HG03520 (cell line): ENCODE data around the gene ALPP.

Experiments used
- ATAC-seq: cut with Tn5 transposase; IDR thresholded peaks from one replicate; pipeline ENCODE4 v1.9.1; 2021; ENCODE audit warnings: mild to moderate bottlenecking, moderate library complexity; ENCODE audit not compliant: unreplicated experiment

ALPP gene

DNA sequence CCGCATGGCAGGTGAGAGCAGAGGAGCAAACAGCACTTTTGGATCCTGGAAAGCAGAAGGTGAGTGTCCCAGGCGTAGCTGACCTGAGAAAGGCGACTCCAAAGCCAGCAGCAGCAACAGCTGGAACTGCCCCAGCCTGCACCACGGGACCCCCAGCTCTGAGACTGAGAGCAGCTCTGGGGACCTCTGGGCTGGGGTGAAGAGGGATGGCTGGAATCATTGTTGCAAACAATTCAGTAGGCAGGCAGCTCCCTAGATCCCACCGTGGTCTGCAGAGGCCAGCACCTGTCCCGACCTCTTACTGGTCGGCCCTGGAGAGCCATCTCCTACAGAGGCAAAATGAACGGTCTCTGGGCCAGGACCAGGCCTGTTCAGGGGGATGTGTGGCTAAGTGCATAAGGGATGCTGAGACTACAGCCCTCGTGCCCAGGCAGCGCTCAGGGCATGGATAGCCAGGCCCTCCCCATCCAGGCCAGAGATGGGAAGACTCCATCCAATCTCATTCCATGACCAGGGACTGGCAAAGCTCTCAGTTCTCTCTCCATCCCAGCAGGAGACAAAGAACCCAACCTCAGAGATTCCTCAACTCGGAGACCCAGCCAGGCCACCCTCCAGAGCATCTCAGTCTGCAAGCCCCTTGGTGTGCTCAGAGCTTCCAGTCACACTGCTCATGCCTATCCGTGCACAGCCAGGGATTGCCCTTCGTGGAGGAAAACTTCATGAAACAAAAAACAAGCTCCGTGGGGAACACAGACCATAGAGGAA is 38.2 kb upstream of the ALPP start:
- no peak for ATAC-seq

DNA sequence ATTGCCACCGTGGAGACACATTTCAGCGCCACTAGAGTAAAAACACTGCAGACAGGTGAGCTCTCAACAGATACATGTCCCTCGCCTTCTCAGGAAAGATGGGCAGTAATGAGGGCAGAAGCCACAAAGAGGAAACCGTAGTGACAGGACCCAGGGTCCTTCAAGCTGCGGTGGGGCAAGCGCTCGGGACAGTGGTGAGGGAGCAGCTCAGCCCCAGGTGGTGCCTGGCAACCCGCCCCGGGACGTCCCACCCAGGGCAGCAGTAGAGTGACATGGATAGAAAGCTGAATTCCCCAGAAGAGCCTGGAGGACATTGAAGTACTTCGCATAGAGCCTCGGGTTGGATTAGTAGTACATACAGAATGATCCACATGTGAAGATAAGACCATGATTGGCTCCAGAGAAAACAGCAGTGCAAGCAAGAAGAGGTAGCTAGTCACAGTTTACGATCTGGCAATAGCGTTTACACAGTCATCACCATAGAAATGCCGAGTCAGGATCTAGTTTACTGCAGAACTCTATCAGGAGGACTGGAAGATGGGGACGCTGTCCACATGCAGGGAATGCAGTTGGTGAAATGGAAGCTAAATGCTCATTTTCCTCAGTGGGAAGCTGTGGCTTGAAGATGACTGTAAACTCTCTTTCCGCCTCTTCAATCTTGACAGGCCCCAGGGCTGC is 37.4 kb upstream of the ALPP start:
- ATAC-seq = no peak

DNA sequence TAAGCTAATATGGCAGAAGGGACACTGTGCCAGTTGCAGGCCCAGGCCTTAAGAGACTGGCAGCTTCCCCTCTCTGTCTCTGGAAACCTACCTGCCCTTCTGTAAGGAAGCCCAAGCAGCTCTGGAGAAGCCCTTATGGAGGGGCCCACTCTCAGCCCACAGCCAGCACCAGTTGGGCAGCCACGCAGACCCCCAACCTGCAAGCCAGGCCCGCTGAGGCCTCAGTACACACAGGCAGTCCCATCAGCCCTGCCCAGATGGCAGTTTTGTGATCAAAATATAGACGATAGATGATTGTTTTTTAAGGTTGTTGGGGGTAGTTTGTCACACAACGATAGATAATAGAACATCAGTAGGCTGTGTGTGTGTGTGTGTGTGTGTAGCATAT is 36.8 kb upstream of the ALPP start:
- no peak for ATAC-seq

DNA sequence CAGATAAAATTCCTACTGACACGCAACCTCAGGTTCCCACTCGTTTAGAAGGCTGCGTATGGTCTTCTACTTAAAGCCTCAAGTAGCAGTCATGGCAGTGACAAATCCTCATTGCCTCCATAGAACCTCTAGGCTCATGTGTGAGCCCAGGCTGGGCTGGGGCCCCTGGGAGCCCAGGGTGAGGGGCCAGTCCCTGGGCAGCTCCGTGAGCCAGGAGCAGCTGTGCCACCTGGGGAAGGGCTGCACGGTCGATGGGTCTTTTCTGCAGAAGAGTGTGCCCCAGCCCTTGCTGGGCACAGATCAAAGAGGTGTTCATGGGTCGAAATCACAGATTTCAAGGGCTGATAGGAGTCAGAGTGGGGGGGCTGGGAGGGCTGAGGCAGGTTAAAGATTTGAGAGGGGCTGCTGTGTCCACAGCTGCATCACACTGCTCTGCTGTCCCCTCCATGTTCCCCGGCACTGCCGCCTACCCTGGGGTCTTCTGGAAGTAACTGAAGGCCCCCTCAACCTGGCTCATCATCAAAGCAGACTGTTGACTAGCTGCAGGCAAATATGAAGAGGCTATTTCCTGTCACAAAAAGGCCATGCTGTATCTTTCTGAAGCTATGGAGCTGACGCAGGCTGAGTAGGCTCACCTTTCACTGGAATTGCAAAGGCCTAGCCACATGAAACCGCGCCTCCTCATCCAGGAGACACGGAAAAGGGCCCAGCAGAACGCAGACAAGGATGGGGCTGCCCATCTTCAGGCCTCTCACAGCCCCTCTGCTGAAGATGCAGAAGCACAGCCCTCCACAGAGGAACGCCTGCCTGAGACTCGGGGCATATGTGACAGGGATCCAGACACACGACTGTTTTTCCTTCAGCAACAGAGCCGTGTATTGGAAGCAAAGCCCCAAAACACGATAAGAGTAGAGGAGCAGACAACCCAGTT is 35.7 kb upstream of the ALPP start:
- ATAC-seq = no peak

DNA sequence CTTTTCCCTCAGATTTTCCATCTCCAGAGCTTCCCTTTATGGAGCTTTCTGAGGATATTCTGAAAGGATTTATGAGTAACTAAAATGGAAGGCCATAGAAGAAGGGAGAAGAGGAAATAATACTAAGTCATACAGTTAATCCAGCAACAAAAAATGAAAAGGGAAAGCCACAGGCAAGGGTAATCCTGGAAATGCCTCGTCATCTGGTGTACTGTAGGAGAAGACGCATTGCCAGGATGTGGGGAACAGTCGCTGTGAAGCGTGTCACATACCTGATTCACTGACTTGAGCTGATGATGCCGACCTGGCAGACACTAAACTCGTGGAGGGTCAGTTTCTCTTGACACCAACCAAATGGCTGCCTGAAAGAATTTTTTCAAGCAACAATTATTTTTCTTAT is 34.7 kb upstream of the ALPP start:
- ATAC-seq = no peak

DNA sequence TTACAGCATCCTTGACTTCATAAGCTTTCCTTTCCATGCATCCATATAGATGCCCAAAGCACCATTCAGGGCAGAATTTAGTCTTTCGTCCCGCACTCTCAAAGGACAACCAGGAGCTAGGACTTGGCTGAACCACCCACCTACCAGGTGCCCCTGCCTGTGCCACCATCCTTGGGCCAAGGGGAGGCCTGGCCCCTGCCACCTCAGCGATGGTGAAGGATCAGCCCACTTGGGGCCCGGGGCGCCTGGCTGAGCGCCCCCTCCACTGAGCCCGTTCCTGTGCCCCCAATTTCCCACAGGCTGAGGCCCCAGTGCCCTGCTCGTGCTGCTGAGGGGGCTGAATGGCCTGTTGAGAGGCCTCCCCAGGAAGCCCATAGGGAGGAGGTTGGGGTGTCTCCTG is 33.3 kb upstream of the ALPP start:
- no peak for ATAC-seq

DNA sequence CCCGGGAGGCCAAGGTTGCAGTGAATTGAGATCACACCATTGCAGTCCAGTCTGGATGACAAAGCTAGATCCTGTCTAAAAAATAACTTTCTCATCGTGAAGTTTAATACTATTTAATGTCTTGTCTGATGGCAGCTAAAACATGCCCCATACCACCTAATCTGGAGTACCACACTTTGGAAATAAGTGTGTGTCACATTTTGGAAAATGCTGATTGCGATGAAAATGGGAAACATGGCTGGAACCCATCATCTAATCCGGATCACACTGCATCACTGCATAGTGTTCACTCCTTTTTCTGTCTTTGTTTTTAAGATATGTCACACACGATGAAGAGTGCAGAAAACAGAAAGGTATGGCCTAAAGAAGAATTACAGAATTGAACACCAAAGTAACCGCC is 31.2 kb upstream of the ALPP start:
- no peak for ATAC-seq

DNA sequence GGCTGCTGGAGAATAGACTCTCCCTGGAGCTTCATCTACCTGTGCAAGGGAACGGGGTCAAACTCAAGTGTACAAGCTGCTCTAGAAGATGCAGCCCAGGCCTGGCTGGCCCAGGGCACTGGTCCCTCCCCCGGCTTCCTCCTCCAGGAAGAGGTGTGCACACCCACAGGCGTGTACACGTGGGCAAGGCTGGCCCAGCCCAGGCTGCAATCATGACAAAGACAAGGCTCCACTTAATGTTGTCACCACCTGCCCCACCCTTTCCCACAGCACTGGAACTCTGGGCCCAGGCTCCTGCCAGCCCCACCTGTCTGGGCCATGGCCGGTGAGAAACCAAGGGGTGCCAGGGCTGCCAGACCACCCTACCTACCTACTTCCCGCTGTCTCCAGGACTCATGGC is 29.6 kb upstream of the ALPP start:
- ATAC-seq = no peak

DNA sequence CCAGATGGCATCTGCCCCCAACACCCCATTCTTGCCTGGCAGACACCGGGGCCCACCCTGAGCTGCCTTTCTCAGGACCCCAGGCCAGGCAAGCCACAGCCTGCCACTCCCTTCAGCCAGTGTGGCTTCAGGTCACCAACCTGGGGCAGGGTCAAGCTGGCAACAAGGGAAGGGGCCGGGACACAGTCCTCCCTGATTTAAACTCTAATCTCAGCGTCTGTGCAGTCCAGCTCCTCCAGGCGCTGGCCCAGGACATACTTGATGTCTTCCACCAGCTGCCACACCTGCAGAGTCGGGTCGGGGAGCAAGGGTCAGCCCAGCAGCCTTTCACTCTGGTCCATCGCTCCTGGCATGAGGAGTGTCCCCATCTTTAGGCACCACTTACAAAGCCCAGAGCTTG is 29.0 kb upstream of the ALPP start:
- no peak for ATAC-seq

DNA sequence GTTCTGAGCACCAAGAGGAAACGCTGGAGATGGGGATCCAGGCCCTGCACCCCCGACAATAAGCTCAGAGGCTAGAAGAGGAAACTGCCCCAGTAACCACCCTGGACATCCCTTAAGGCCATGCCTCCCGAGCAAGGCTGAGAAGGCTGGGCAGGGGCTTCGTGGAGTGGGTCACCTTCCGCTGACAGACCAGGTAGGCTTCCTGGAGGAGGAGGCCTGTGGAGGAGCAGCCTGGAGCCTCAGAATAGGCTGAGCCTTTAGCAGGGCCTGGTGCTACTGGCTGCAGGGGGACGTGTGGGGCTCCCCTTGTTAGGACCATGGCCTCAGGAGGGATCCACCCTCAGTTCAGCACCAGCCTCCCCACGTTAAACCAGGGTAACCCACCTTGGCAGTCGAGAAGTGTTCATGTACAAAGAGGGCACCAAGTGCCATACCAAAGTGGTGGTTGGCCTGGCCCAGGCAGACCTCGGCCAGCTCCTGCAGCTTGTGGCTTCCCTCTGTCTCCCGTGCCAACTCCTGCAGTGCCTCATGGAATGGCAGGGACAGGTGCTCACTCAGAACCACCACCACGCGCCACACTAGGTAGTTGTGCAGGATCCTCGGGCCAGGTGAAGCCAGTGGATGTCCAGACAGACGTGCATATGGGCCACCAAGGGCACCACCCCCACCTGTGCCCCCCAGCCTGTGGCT is 28.5 kb upstream of the ALPP start:
- no peak for ATAC-seq

DNA sequence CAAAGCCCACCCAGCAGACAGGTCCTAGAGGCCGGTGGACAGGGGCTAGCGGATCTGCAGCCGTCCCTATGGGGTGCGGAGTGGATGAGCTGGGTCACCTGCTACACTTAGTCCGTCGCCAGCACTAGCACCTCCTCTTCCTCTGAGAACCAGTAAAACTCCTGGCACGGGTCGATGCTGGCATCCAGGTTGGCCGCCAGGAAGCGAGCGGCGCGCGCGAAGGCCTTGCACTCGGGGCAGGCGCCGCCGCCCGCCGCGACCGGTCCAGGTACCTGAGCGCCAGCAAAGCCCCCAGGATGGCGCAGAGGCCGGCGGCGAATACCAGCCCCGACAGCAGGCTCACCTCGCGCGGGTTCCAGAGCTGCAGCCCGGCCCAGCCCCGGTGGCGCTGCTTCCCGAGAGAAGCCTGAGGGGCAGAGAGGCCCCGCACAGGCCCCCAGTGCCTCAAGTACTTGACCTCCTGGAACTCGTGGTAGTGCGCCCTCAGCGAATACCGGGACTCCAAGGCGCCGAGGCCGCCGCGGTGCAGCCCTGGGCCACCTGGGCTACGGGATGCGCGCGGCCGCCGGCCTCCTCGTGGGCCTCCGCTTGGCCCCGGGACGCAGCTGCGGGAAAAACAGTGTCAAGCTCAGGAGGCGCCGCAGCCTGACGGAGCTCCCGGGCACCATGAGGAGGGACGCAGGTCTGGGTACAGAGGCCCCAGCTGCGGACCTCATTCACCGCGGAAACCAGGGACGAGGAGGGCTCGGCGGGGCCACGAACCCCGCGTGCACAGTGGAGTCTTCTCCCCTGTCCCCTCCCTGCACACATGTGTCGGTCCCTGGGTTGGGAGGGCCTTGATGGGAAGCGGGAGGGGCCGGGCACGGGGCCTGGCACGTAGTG is 27.5 kb upstream of the ALPP start:
- ATAC-seq = no peak

DNA sequence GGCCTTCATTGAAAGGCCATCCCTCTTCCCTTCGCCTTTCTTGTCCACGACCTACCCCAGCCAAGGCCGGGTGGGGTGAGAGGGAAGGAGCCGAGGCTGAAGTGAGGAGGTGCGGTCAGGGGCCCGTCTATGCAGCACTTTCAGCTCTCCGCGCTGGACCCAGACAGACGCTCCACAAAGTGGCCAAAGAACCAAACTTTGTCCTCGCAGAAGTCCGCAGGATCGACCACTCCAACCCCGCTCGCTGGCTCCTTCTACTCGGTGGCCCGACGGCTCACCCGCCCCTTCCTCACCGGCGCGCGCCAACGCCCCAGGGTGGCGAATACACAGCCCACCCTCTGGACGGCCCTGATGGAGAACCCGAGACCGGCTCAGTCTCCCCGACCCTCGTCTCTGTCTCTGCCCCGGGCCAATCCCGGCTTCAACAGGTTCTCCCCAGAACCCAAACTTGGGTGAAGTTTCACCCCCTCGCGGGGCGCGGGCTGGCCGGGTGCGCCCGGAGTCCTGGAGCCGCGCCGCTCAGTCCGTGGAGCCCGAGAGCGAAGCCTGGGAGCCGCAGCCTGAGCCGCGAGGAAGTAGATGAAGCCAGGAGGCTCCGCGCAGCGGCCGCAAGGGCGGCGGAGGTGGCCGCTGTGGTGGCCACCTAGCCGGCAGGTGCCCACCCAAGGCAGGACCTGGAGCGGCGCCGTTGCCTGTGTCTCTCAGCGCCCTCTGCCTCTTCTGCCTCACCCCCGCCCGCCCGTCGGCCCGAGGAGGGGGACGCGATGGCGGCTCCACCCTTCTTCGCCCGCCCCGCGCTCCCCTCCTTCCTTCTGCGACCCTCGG is 26.7 kb upstream of the ALPP start:
- ATAC-seq = no peak

DNA sequence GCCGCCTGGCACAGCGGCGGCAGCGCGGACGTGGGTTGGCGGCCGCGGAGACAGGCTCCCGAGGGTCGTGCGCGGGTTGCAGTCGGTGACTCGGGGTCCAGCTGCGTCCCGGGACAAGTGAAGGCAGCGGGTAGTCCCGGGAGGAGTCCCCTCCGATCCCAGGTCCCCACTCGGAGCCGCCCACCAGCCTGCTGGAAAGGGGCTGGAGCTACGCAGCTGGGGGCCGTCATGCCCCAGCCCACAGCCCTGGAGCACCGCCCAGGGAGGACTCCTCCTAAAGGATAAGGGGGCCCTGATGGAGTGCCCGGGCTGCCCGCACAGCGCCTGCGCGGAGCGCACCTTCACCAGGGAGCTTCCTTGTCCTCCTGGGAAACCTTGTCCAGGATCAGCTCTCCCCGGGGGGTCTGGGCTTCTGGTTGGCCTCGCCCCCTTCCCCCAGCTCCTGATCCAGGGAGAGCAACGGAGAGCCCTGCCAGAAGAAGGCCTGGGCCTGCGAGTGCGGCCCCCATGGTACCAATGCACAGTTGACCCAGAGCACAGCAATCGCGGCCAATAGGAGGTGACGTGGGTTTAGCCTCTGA is 25.9 kb upstream of the ALPP start:
- ATAC-seq = no peak

DNA sequence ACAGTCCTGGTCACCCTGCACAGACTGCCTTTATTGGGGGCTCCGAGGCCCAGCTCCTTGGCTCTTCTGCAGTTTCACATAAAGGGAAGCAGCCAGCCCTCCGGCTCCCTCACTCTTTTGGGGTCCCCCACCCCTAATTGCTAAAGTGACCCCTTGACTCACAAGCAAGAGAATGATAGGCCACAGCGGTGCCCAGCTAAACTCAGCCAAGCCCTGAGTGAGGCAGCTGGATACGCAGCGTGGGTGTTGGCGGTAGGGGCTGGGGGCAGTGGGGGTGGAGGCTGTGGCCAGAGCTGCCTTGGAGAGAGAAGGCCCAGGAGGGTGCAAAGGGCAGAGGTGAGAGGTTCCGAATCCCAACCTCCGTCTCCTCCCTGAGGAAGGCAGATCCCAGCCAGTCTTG is 25.5 kb upstream of the ALPP start:
- no peak for ATAC-seq

DNA sequence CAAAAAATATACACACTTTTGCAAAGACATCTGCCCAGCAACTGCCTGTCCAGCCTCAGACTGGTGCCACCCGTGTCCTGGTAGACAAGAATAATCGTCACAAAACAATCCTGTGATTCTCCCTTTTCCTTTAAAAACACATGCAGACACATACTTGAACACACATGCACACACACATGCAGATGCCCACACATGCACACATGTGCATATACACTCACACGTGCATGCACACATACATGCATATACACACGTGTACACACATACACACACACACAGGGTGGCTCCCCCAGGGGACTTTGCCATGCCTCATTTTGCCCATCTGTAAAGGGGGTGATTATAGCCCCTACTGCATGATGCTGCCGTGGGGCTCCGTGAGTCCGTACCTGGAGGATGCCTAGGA is 24.9 kb upstream of the ALPP start:
- ATAC-seq = no peak

DNA sequence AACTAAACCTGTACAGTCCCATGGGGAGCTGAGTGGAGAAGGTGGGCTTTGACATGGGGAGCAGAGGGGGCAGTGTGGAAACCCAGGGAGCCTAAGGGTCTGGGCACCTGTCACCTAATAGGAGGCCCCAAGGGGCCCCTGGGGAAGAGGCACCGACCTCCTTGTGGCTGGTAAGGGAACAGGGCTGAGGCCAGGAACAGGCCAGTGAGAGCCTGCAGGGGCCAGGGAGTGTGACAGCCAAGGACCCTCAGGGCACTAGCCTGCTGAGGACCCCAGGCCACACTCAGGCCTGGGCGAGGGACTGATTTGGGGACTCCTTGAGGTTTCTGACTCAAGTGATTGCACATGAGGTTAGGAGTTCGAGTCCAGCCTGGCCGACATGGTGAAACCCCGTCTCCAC is 24.5 kb upstream of the ALPP start:
- no peak for ATAC-seq

DNA sequence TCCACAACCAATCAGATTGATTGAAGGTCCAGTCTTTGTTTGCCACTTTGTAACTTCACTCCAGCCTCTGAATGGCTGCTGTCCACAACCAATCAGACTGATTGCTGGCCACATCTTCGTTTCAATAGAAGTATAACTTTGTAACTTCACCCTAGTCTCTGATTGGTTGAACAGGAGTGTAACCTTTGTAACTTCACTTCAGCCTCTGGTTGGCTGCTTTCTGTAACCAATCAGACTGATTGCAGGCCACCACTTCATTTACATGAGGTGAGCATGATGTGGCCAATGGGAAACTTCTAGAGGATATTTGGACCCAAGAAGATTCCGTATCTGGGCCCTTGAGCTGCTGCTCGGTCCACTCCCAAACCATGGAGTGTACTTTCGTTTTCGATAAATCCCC is 16.9 kb upstream of the ALPP start:
- ATAC-seq = no peak

DNA sequence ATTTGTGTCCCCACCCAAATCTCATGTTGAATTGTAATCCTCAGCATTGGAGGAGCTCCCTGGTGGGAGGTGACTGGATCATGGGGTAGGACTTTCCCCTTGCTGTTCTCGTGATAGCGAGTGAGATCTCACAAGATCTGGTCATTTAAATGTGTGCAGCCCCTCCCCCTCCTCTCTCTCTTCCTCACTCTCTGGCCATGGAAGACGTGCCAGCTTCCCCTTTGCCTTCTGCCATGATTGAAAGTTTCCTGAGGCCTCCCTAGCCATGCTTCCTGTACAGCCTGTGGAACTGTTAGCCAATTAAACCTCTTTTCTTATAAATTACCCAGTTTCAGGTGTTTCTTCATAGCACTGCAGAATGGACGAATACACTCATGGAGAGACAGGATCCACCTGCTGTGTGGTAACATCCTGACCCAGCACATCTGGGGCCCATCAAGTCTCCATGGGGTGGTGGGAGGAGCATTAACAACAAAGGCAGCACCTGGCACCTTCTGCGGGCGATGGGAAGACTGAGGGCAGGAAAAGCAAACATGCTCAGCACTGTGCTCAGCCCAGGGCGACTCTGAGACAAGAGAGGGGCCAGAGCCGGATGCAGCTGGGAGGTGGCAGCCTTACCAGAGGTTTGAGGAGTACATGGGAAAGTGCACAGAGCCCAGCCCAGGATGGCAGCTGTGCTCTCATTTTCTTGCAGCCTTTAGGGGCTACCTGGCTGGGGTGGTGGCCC is 16.2 kb upstream of the ALPP start:
- ATAC-seq = no peak
